ENCODE results near the gene SLC20A1.
A peak's percentile ranks its signal among the peaks of the same experiment; 100 is the strongest.

Gene SLC20A1

DNA sequence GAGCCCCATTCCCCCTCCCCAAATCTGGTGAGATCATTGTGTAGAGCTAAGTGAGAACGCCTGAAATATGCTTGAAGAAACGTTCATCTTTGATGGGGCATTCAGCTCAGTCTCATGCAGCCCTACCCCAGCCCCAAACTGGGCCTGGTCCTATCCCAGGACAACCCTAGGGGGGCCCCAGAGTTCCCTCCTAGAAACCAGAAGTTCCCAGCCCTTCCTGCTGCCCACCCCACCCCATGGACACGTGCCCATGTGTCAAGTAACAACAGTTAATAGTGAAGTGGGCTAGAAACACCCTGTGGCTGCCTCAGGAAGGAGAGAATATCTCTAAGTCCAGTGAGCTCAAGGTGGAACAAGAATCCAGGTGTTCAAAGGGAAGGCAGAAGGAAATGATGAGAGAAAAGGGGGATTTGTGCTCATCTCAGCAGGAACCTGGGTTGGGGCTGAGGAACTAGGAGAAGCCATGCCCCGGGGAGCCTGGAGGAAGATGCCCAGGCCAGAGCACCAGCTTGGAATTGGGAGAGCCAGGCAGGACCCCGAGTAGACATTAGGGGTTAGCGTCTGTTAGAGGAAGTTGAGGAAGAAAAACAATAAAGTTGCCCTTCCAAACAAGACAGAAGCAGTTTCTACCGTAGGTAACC lies 20.1 kb upstream of the SLC20A1 start:
- DNase-seq (ENCODE audit: low read depth): no peak

DNA sequence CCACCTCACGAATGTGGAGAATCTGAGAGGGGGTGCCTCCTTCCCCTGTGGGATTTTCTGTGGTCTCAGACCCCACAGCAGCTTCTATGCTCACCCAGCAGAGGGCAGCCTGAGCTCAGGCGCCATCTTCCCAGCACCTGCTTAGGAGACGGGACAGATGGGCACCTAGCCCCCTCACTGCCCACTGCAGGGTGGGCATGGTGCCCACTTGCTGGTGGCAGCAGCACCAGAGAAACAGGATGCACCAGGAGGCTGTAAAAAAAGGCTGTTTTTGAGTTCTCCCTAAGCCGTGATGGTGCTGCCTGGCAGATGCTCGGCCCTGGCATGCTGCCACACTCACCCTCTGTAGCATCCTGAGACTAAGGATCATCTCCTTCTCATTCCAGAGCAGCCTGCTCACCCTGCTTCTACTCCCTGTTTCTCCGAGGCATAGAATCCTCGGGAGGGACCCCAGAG lies 19.1 kb upstream of the SLC20A1 start:
- peak; percentile 42 for DNase-seq (ENCODE audit: low read depth)

DNA sequence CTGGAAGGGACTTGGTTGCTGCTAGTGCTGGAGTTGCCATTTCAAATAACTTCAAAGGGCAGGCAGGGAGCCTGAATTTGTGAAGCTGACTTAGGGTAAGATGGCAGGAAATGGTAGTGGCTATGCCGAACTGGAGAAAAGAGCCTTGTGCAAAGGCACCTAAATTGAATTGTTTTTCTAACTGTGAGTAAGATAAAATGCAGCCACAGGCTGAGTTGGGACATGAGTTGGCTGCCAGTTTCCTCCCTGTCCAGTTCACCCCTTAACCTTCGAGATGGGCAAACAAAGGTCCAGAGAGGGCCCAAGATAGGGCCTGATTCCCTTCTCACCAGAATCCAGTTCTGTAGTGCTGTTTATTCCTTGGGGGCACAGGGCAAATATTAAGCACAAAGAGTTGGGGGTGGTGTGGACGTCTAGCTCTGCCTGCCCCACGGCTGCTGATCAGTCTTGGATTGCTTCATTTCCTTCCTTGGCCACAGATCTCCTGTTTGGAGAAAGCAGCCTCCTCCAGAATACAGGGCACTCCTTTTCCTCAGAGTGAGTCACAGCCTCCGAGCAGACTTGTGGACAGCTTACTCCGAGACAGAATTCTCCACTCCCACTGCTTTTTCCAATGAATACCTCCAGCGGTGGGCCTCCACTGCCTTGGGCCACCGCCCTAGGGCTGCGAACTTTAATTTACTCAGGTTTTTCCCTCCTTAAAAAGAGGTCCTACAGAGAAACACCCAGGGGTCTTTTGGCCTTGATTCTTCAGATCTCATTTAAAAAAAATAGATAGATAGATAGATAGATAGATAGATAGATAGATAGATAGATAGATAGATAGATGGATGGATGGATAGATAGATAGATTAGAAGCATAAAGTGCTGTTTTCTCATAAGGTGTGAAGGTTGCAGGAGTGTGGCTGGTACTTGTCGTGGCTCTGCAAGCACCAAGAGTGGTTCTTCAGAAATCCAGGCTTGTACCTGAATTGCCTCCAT lies 18.4 kb upstream of the SLC20A1 start:
- DNase-seq (ENCODE audit: low read depth): no peak

DNA sequence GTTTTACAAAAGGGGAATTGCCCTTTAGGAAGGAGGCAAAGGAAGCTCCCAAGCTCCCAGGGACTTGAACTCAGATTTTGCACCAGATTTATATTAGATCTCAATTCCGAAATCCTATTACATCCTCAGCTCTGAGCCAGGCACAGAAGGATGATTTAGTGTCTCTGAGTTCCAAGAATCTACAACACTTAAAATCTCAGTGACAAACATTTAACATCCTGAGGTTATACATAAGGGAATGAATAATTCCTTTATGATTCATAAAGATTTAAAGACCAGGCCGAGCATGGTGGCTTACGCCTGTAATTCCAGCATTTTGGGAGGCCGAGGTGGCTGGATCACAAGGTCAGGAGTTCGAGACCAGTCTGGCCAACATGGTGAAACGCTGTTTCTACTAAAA lies 16.5 kb upstream of the SLC20A1 start:
- no peak for DNase-seq (ENCODE audit: low read depth)

DNA sequence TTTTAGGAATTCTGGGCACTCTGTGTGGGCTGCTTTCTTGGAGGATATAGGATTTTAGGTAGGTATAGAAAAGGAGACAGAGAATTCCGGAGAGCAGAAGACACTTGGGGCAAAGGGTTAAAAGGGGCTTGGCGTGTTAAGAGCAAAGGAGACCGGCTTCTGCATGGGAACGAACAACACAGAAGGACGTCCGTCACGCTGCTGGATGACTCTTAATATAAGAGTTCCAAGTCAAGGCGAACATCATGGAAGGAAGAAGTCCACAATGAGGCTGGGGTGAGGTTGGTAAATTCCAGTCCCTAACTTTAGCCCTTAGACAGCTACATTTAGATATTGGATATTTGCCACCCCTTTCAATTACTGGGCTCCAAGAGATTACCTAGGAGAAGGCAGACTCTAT lies 15.9 kb upstream of the SLC20A1 start:
- DNase-seq (ENCODE audit: low read depth): no peak

DNA sequence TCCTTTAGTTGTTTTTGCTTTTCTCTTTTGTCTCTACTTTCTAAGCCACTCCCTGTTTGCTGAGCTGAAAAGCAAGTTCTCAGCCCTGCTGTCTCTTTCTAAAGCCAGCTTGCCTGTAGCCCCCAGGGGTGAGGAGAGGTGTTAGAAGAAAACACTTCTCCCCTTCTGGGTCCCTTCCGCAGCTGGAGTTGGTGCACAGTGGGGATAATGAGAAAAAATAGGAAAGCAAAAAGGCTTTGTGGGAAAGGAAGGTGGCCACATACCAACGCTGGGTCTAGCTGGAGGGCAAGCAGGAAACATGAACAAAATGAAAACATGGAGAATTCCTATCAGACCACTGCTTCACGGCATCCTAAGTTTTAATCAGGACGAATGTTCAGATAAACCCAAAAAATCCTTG lies 15.5 kb upstream of the SLC20A1 start:
- no peak for DNase-seq (ENCODE audit: low read depth)

DNA sequence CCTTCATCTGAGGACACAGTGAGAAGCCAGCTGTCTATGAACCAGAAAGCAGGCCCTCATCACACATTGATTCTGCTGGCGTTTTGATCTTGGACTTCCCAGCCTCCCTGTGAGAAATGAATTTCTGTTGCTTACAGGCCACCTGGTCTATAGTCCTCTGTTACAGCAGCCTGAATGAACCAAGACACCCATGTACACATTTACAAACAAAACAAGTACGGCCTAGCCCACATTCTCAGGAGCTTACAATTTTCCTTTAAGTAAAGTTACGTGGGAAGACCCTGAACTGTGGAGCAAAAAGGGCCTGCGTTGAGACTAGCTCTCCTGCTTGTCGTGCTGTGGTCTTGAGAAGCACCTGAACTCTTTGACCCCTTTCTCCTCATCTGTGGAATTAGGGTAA lies 12.0 kb upstream of the SLC20A1 start:
- DNase-seq (ENCODE audit: low read depth): no peak

DNA sequence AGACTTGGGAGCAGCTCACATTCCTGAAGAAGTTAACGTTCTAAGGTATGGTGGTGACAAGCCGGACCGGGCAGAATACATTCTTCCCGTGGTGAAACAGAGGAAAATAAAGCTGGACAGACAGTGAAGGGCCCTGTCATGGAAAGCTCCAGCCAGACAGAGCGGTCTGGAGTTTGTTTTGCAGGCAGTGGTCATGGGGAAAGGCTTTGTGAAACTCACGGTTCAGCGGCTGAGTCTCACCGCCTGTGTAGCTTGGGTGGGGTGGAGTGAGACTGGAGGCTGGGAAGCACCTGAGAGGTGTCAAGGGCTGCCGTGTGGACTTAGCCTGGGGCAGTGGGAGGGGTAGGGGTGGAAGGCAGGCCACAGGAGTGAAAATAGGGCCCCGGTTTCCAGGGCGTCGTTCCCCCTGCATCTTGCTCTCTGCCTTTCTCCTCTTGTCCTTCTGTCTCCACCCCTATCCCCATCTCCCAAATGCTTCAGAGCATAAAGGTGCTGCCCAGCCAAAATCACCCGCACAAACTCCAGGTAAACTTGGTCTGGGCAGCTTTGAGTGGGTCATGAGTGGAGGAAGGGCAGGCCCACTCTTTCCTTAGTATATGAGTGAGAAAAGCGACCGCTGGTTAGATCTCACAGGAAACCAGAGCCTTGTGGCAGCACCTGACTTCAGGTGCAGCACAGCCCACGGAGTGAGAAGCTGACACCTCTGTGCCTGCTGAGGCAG lies 11.4 kb upstream of the SLC20A1 start:
- DNase-seq (ENCODE audit: low read depth): no peak

DNA sequence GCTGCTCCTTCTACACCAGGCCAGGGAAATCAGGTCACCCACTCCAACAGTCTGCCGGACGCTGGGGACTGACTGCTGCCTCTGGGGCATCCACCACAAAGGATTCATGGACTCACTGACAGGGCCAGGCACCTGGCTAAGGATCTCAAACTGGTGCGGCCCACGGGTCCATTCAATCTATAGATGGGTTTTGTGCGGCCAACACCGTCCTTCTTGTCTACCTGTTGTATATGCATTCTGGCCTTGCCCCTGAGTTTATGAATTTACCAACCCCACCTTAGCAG lies 10.9 kb upstream of the SLC20A1 start:
- no peak for DNase-seq (ENCODE audit: low read depth)

DNA sequence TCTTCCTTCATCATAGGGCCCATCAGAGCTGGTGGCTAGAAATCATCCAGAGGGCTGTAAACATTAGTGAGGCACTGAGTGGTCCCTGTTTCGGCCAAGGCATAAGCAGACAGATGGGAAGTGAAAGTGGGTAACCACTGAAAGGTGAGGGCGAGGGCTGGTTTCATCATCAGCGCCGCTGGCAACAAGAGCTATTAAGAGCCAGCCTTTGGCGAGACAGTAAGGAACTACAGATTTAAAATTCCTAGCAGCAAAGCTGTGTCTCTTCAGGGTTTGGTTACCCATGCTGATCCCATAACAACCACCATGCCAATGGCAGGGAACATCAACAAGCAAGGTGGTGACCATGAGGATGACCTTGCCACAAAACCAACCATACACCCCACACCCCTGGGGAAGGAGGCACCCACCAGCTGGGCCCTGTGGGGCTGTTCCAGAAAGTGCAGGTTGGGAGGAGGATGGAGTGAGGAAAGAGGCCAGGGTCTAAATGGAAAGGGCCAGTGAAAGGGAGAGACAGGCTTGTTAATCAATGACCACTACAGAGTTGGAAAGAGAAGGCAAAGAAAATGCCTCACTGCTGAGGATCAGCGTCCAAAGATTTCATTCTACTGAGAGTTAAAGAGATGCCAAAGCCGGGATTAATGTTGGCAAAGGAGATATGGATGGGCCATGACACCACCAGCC lies 9.0 kb upstream of the SLC20A1 start:
- no peak for DNase-seq (ENCODE audit: low read depth)

DNA sequence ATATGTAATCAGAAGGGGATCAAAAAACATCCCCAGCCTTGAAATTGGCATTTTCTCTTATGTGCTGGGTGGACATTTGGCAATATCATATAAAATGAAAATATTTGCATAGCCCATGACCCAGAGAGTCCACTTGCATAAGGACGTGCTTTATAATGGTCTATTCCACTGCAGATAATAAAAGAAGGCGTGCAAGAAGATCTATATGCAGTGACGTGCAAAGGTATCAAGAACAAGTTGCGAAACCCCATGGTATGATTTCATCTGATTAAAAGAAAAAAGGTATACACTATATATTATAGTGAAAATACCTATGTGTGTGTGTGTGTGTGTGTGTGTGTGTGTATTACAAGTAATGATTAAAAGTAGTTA lies 8.5 kb upstream of the SLC20A1 start:
- no peak for DNase-seq (ENCODE audit: low read depth)

DNA sequence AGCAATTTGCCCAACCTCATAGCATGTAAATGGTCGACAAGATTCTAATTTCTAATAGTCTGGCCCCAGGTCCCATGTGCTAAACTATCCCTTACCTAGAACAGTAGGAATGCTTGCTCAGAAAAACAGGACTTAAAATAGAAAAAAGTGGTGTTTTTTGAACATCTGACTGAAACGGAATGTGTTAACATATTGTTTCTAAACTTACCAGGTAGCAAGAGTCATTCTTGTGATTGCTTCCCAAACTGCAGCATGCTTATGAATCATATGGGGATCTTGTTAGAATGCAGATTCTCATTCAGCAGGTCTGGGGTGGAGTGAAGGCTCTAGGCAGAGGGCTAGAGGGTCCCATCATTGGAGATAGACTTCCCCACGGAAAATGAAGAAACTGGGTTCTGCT lies 5.8 kb upstream of the SLC20A1 start:
- no peak for DNase-seq (ENCODE audit: low read depth)

DNA sequence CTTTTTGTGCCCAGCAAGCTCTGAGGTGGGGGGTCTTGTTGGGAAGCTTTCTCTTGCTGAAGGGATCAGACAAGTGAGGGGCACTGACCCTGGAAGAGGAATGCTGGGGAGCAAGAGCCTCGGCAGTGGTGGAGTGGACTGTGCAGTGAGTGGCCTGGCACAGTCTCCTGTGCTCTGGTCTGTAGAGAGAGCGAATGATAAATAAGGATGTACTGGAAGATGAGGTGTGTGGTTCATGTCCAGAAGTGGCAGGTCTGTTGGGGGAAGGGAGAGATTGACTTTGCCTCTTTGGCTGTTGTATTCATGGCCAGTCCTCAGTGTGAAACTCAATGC lies 5.3 kb upstream of the SLC20A1 start:
- no peak for DNase-seq (ENCODE audit: low read depth)

DNA sequence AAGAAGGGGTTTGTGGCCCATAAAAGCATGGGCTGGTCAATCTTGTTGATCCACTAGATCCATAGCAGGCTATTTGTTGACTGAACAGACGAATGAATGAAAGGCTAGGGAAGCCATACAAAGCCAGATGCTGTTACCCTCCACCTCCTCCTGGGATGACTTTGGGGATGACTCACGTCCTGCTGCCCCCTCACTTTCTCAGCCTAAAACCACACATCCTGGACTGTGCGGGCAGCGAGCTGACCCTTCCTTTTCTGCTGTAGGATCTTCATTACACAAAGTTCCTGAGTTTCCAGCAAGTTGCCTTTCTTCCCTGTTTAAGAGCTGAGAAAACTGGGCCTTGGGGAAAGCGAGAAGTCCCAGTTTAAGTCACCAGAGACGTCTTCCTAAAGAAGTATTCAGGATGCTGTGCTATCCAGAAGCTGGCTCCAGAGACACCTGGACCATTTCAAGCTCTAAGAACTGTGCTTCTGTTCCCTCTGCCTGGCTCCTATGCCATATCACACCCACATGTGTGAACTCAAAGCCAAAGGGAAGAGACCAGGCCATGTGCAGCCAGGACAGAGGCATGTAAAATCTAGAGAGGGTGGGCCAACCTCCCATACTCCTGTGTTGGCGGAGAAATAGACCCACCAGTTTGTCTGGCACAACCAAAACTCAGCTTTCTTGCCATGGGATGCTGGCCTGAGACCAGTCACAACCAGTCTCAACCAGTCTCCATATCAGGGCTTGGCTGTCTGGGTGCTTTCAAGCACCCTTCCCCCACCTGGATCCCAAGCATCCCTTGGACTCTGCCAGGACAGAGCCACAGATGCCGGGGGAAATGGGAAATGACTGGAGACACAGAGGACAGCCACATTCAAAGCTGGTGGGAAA lies 4.7 kb upstream of the SLC20A1 start:
- no peak for DNase-seq (ENCODE audit: low read depth)

DNA sequence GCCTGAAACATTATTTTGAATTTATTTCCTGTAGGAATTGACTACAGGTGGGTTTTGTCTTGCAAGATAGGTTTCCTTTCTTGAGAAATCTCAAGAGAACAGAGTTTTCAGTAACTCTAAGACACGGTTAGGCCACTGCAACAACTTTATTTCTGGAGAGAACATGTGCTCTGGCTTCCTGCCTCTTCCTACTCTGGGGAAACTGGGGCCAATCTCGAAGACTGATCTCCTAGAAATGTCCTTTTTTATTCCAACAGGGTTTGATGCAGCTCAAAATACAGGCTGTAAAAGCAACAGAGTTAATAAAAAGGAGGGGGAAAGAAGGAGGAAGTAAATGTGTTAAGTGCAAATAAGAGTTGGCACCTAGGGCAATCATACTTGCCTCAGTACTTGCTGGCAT lies 4.0 kb upstream of the SLC20A1 start:
- DNase-seq (ENCODE audit: low read depth): no peak

DNA sequence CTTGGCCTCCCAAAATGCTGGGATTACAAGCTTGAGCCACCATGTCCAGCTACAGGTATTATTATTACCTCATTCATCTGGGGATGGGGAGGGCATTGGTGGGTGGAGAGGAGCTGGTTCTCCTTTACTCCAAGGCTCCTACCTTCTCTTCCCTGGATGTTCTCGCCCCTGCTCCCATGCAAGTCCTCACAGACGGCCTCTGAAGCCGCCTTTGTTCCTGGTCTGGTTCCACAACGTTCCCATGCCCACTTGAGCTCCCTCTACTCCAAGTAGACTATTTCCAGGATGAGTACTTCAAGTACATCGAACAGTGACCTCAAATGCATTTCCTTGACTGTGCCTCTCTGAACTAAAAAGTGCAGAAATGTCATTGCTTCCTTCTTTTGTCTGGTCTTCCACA lies 3.2 kb upstream of the SLC20A1 start:
- DNase-seq (ENCODE audit: low read depth): no peak

DNA sequence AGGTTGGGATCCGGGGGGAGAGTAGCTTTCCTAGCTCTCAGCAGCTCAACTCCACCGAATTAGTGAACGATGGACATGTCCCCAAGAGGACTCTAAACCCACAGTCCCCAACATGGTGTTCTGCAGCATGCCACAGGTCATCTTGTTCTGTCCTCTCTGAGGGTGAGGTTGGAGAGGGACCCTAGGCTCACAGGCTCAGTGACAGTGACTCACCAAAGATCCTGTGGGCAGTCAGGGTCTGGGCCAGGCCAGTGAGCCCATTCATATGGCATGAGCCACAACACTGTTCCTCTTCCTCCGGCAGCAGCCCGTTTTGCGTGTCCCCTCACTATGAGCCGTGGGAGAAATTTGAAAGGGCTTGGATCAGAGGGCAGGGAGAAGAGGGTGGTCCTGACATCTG lies 2.8 kb upstream of the SLC20A1 start:
- DNase-seq (ENCODE audit: low read depth): no peak

DNA sequence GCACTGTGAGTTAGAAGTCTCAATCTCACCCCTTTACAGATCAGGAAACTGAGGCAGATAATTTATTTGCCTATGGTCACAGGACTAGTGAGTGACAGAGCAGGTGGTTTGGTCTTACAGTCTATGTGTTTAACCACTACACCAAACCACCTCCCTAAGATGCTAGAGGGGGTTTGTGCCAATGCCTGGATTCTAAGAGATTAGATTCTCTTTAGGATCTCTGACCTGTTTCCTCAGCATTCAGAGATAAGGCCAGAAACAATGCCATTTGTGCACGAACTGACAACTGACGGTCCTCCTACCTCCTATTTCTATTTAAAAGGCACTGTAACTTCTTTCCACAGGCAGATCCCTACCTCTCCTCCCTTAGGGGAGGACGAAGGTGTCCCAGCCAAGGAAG lies 2.3 kb upstream of the SLC20A1 start:
- DNase-seq (ENCODE audit: low read depth): no peak

DNA sequence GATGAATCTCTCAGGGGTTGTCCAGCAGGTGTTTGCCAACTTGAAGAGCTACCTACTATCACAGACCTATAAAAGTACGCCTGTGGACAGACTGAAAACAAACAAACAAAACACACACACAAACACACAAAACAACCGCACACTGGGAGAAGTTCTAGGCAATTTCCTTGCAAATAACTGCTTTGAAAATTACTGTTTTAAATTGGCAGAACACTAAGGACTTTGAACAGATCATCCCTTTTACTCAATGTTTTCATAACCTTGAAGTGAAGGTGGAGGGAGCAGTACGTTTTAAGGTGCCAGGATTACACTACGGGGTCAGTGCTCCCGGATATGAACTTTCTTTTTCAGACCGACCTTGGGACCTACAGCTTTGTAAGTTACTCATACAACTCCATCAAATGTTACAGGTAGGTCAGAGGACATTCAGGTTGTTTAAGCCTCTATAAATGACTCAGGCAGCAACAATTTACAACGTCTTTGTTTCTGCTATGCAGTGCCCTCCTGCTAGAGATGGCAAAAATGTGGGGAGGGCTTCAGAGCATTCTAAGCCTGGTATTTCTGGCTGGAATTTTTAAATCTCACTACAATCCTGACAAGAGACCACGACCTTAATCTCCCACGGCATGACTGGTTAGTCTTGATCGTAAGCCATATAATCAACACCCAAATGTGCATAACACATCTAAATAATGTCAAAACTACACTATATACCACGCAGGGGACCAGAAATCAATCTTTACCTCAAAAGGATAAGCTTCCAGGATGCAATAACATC lies 1.4 kb upstream of the SLC20A1 start:
- no peak for DNase-seq (ENCODE audit: low read depth)

DNA sequence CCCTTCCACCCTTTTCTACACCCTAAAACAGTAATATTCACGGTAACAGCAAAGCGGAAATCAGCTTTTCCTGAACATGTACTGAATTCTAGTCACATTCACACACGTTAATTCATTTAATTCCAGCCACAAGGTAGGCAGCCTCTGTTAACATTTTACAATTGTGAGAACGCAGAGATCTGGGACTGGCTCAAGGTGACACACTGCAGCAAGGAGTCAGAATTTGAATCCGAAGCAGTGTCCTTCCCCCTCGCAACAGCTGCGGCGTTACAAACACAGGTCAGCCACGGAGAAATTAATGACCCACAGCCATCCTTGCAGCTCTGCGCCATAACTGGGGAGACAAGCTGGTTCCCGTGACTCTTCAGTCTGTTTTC lies 818 bp upstream of the SLC20A1 start:
- no peak for DNase-seq (ENCODE audit: low read depth)

Data from activated gamma-delta T cell treated with anti-CD3 and anti-CD28 coated beads, Interleukin-2, amount 50 U/mL, for 16 hours (primary cell).